HG02610 (cell line): ENCODE results near the gene FAM117A.
"Not testable (repeated sequence)": the region's sequence is repeated elsewhere in the genome, so short reads cannot be mapped to it uniquely, and the experiment has no call there.

Experiments
- ATAC-seq: cut with Tn5 transposase; IDR thresholded peaks from one replicate; pipeline ENCODE4 v1.9.1; 2021; ENCODE audit warnings: mild to moderate bottlenecking, moderate library complexity; ENCODE audit not compliant: unreplicated experiment

FAM117A gene

DNA sequence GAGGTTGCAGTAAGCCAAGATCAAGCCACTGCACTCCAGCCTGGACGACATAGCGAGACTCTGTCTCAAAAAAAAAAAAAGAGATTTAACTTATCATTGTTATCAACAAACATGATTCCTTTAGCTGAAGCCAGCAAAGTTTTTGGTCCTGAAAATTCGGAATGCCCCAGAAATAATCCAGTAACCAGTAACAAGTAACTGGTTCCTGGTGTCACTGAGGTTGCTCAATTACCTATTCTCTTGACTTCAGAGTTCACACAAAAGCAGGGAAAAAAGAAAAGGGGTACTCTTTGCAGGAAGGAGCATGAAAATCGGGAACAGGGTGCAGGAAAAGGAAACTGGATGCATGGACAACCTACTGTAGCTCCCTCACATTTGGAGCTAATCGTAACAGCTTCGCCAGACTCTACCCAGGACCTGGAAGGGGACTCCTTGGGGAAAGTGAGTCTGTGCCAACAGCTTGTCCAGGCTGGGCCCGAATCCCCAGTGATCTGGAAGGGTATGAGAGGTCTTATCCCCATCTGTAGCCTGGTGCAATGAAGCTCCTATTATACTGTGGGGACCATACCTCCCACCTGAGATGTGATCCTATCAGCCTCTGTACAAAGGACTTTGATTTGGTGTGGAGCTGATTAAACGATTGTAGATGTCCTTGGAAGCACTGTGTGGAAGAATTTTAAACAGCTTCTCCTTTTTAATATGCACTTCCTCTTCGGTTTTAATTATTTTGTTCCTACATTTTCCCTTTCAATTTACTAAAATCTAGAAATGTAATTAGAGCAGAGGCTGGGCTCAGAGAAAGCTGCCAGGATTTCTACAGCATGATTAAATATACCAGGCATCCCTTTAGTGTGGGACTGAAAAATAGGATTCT lies 82.6 kb downstream of the FAM117A start:
- ATAC-seq, result no peak

- ATAC-seq, result no peak
Observed at GRCh38 chr17:49680314-49680713, 83.6 kb downstream of the FAM117A start.

- peak; percentile 83 for ATAC-seq
Observed at GRCh38 chr17:49677933-49678847, 85.7 kb downstream of the FAM117A start, which contains the start of gene SPOP. Gene SPOP, minus strand, starts transcription at chr17:49678097. Its CDS starts 55,287 bp downstream, at chr17:49622810.

GRCh38 chr17:49677134-49677932 lies 86.6 kb downstream of the FAM117A start:
- ATAC-seq, result peak; percentile 38

DNA sequence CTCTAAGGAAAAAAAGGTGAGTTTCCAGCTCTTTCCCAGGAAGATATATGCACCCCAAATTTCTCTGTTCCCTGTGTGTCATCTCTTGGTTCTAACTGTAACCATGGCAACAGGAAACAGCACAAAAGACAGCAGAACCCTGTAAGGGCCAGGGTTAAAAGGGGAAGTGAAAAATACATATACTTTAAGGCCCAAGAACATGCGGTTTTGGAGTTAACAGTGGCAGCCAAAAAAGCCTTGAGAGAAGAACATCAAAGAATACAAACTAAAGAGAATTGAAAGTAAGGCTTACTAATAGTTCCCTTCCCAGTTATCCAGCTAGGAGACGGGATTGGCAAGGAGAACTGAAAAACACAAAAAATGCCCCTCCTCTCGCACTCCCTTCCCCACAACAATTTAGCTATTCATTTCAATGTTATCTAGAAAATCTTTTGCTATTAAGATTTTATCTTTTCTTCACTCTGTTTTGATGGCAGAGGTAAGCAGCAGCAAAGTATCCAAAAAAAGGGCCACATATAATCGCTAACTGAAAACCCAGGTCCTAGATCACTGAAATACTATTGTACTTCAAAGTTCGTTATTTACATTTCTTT lies 87.6 kb downstream of the FAM117A start:
- ATAC-seq, result peak; percentile 62

DNA sequence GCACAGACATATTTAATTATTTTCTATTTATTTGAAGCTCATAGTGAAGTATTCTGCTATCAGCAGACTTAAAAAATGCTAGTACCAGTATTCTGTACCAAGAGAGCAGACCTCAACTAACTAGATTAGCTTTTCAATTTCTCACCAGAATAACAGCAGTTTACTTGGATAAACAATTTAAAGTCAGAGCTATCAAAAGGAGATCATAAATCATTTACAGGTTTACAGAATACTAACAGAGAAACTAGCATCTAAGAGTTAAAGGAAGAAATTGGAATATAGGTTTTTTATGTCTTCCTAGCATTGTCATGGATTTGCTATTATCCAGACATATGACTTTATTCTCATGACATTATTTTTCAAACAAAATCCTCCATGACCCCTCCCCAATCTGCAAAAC lies 89.4 kb downstream of the FAM117A start:
- no peak for ATAC-seq

DNA sequence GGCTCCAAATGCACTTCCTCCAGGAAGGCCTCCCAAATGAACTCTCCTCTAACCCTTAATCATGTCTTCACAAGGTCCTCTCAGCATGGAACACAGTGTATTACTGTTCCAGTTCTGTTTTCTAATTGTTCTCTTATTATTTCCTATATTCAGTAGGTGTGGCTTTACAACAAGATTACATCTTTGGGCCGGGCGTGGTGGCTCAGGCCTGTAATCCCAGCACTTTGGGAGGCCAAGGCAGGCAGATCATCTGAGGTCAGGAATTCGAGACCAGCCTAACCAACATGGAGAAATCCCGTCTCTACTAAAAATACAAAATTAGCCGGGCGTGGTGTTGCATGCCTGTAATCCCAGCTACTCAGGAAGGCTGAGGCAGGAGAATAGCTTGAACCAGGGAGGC lies 90.3 kb downstream of the FAM117A start:
- ATAC-seq, result not testable (repeated sequence)

- no peak for ATAC-seq
Observed at GRCh38 chr17:49670641-49671040, 93.3 kb downstream of the FAM117A start.

GRCh38 chr17:49670002-49670401 lies 93.9 kb downstream of the FAM117A start:
- no peak for ATAC-seq

- ATAC-seq, result no peak
Observed at GRCh38 chr17:49667854-49668253, 96.1 kb downstream of the FAM117A start.

GRCh38 chr17:49664706-49665211 lies 99.2 kb downstream of the FAM117A start:
- ATAC-seq, result no peak
